Endothelial cell of umbilical vein (primary cell): ENCODE measurements around the gene TNRC6A. TPM values are rescaled to one million over a fixed set of nuclear protein-coding genes. Genes with fewer than 3 reads are reported as not detected.

Experiments
- BruUV-seq: library from RNA; stranded (reverse); fragments of 400-500 nt; replicated peaks from 2 replicates; lab custom pipeline; 2021; lab: Mats Ljungman, UMichigan
- CTCF ChIA-PET: fragments of 300-600, 350-600 bp; sonication (Branson Sonifier 250); formaldehyde crosslinking; loops from one replicate; lab custom pipeline; 2021; ENCODE audit warnings: antibody characterized with exemption, inconsistent platforms; lab: Charles Lee
- POLR2A ChIA-PET: fragments of 300-600, 350-600 bp; sonication (Branson Sonifier 250); formaldehyde crosslinking; loops from one replicate; lab custom pipeline; 2021; ENCODE audit warnings: antibody characterized with exemption, inconsistent platforms; lab: Charles Lee
- DNase-seq: peaks from one replicate; pipeline ENCODE4 v3.0.0-alpha.2; 2011; ENCODE audit warnings: low read depth, low spot score
- FAIRE-seq: peaks from 2 replicates; lab custom pipeline; 2011; peaks lifted over from hg19 to GRCh38; lab: Jason Lieb, UNC
- H2AFZ ChIP-seq: 2 replicates; pipeline ENCODE4 v1.6.0; 2012; ENCODE audit warnings: low read depth, low read length, control low read depth, inconsistent platforms
- H3K27ac ChIP-seq: 2 replicates; pipeline ENCODE4 v1.5.1; 2011; ENCODE audit warnings: low read depth, mild to moderate bottlenecking, control low read depth, low read length, moderate library complexity; ENCODE audit not compliant: insufficient read depth
- H3K27me3 ChIP-seq, 2 experiments: 2 replicates each; pipeline versions ENCODE4 v1.6.0 to v1.6.1; 2011; ENCODE audit warnings: low read length in 2 of 2, mixed read lengths in 1 of 2; ENCODE audit not compliant: control insufficient read depth in 2 of 2, insufficient read depth in 2 of 2
- H3K36me3 ChIP-seq, 2 experiments: 2 replicates in 1 of 2; 3 replicates in 1 of 2; pipeline ENCODE4 v1.5.1; 2011; ENCODE audit warnings: low read length in 2 of 2, mild to moderate bottlenecking in 1 of 2, moderate library complexity in 1 of 2; ENCODE audit not compliant: control insufficient read depth in 2 of 2, insufficient read depth in 2 of 2; ENCODE audit errors: extremely low read depth in 1 of 2
- H3K4me1 ChIP-seq: 3 replicates; pipeline ENCODE4 v1.5.1; 2011; ENCODE audit warnings: mild to moderate bottlenecking, low read length; ENCODE audit not compliant: control insufficient read depth, insufficient read depth; ENCODE audit errors: extremely low read depth
- H3K4me2 ChIP-seq: 2 replicates; pipeline ENCODE4 v1.6.1; 2011; ENCODE audit warnings: low read length, control low read depth, mixed read lengths; ENCODE audit not compliant: insufficient read depth
- H3K4me3 ChIP-seq, 3 experiments: fragments of 200-600 bp in 1 of 3; sonication (generic), shearing (Covaris generic) in 1 of 3; replicated peaks in 1 of 3; 2 replicates each; pipeline ENCODE4 v1.5.1; 2011 to 2016; ENCODE audit warnings: control low read depth in 3 of 3, low read length in 3 of 3, mild to moderate bottlenecking in 2 of 3, inconsistent platforms in 1 of 3, low read depth in 1 of 3, moderate library complexity in 1 of 3; ENCODE audit not compliant: insufficient read depth in 1 of 3
- H3K79me2 ChIP-seq: 2 replicates; pipeline ENCODE4 v1.6.0; 2012; ENCODE audit warnings: low read length, inconsistent platforms; ENCODE audit not compliant: control insufficient read depth, insufficient read depth
- H3K9ac ChIP-seq: replicated peaks from 2 replicates; pipeline ENCODE3; 2011; ENCODE audit warnings: low read length, control low read depth; ENCODE audit not compliant: insufficient read depth; ENCODE audit errors: extremely low read depth
- H3K9me1 ChIP-seq: replicated peaks from 3 replicates; pipeline ENCODE4 v1.6.0; 2011; ENCODE audit warnings: mild to moderate bottlenecking, low read length; ENCODE audit not compliant: control insufficient read depth, insufficient read depth; ENCODE audit errors: extremely low read depth
- H3K9me3 ChIP-seq: replicated peaks from 2 replicates; pipeline ENCODE4 v1.5.1; 2012; ENCODE audit warnings: low read length, inconsistent platforms; ENCODE audit not compliant: control insufficient read depth, insufficient read depth
- H4K20me1 ChIP-seq: replicated peaks from 2 replicates; pipeline ENCODE3; 2011; ENCODE audit warnings: mild to moderate bottlenecking, low read length; ENCODE audit not compliant: control insufficient read depth, insufficient read depth; ENCODE audit errors: extremely low read depth
- EZH2 ChIP-seq: IDR thresholded peaks from 2 replicates; pipeline ENCODE4 v1.6.1; 2012; ENCODE audit warnings: borderline replicate concordance, low read depth, mild to moderate bottlenecking, moderate library complexity, low read length, inconsistent platforms; ENCODE audit not compliant: severe bottlenecking
- FOS ChIP-seq: IDR thresholded peaks from 2 replicates; pipeline ENCODE4 v1.6.1; 2011; ENCODE audit warnings: mild to moderate bottlenecking, low read length, moderate library complexity, borderline replicate concordance; ENCODE audit not compliant: insufficient read depth
- GATA2 ChIP-seq: IDR thresholded peaks from 2 replicates; pipeline ENCODE4 v1.7.0; 2011; ENCODE audit warnings: low read depth, mild to moderate bottlenecking, moderate library complexity, mixed read lengths, low read length; ENCODE audit not compliant: insufficient read length, insufficient read depth
- JUN ChIP-seq: IDR thresholded peaks from 2 replicates; pipeline ENCODE4 v1.6.1; 2011; ENCODE audit warnings: borderline replicate concordance, low read depth; ENCODE audit not compliant: insufficient read length, insufficient read depth
- MYC ChIP-seq: IDR thresholded peaks from one replicate; pipeline ENCODE4 v1.6.1; 2011; ENCODE audit warnings: mild to moderate bottlenecking, low read depth, low read length
- POLR2A ChIP-seq: IDR thresholded peaks from 2 replicates; pipeline ENCODE4 v1.6.1; 2012; ENCODE audit warnings: low read depth, mild to moderate bottlenecking, control low read depth, low read length
- POLR2AphosphoS5 ChIP-seq: IDR thresholded peaks from 2 replicates; pipeline ENCODE4 v1.6.1; 2012; ENCODE audit warnings: low read depth, mild to moderate bottlenecking, control low read depth, low read length, moderate library complexity; ENCODE audit not compliant: insufficient read depth
- dilution Hi-C: fragments of 300-500 bp; cut with MboI; formaldehyde crosslinking; loops from one replicate; pipeline ENCODE4 v1.15.0; 2019; ENCODE audit warnings: low sequenced_read_pairs; ENCODE audit not compliant: extremely low pct_ligation_motif_present
- intact Hi-C: fragments of 100-400 bp; cut with micrococcal nuclease; formaldehyde crosslinking; loops from one replicate; pipeline ENCODE4 v1.10.0; 2022
- polyA plus RNA-seq, 4 experiments: library from polyadenylated mRNA; depleted of rRNA in 3 of 4; stranded (reverse) in 3 of 4; unstranded in 1 of 4; fragments of >200 nt; gene quantifications; 2 replicates each; pipeline versions ENCODE4 v1.2.1 to v1.2.3, GENCODE V29; 2011 to 2012; ENCODE audit warnings: missing spikeins in 1 of 4
- total RNA-seq: library from RNA; stranded (reverse); gene quantifications from 2 replicates; pipeline ENCODE4 v1.2.3, GENCODE V29; 2021
- TF ChIP-seq, protein P1 (sequence below), 2 donors: IDR thresholded peaks; 1 replicate in 1 of 2; 2 replicates in 1 of 2; pipeline ENCODE4 v1.5.1; 2011; ENCODE audit warnings: low read length in 2 of 2, mild to moderate bottlenecking in 2 of 2, moderate library complexity in 2 of 2, control low read depth in 1 of 2, inconsistent platforms in 1 of 2, low read depth in 1 of 2; ENCODE audit not compliant: insufficient read depth in 1 of 2; ENCODE audit errors: extremely low read depth in 1 of 2
- TF ChIP-seq, protein P2 (sequence below): IDR thresholded peaks from 2 replicates; pipeline ENCODE4 v1.6.1; 2011; ENCODE audit not compliant: insufficient read depth, insufficient read length

The TNRC6A gene
- total and polyA plus RNA-seq, 2 donors (not counting 3 experiments of a cell fraction or from before 2014, with no cell fraction given), result 39.3 to 74.5 TPM

DNA sequence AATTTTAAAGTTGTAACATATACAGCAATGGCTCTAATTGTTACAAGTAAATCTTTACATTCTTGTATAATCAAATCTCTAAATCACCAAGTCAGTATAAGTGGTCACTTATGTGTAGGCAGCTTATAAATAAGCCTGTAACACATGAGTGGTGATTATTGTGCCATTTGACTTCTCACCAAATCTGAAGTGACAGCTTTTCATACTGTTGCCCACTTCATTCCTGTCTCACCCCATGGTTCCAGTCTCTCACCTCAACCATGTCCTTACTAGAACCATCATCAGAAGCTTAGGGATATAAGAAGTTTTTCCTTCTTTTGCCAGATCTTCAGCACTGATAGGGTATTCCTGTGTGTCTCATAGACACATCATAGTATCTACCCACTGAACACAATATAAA, 23.5 kb downstream of the TNRC6A start:
- CTCF ChIA-PET, result interaction anchor here (1.3 kb wide), 1 partner anchor 185 kb away, joined by 3 read pairs; no protein-coding TSS in a partner anchor
- peaks cover 24% of the 10 kb centered on the region for H3K4me1 ChIP-seq
- no peaks in the 10 kb centered on the region for H3K27me3 ChIP-seq
- H3K9me3 ChIP-seq, result no peaks in the 10 kb centered on the region
- H3K27ac ChIP-seq, result no peak overlapping the region
- intact Hi-C loops (no loop called here), dilution Hi-C loops (no loop called here)
- POLR2A ChIA-PET, result no interaction called here
- H3K79me2 ChIP-seq, result peaks cover 87% of the 10 kb centered on the region
- FAIRE-seq, result no peak
- no peaks in the 10 kb centered on the region for H3K36me3 ChIP-seq
- H2AFZ ChIP-seq, result no peak overlapping the region
- no peak overlapping the region for H3K4me2 ChIP-seq
- H3K9ac ChIP-seq, result no peak overlapping the region
- peaks cover 20% of the 10 kb centered on the region for H4K20me1 ChIP-seq
- H3K4me3 ChIP-seq, result no peak overlapping the region
- H3K9me1 ChIP-seq, result no peaks in the 10 kb centered on the region
- BruUV-seq, result no TSS peak
- TF ChIP-seq, protein P1, sequence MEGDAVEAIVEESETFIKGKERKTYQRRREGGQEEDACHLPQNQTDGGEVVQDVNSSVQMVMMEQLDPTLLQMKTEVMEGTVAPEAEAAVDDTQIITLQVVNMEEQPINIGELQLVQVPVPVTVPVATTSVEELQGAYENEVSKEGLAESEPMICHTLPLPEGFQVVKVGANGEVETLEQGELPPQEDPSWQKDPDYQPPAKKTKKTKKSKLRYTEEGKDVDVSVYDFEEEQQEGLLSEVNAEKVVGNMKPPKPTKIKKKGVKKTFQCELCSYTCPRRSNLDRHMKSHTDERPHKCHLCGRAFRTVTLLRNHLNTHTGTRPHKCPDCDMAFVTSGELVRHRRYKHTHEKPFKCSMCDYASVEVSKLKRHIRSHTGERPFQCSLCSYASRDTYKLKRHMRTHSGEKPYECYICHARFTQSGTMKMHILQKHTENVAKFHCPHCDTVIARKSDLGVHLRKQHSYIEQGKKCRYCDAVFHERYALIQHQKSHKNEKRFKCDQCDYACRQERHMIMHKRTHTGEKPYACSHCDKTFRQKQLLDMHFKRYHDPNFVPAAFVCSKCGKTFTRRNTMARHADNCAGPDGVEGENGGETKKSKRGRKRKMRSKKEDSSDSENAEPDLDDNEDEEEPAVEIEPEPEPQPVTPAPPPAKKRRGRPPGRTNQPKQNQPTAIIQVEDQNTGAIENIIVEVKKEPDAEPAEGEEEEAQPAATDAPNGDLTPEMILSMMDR (IDR thresholded peaks at IDR 0.05; ENCODE audit: extremely low read depth in 1 of 2, insufficient read depth in 1 of 2, low read depth in 1 of 2, low read length in 2 of 2), result no peak
- TF ChIP-seq, protein P2, sequence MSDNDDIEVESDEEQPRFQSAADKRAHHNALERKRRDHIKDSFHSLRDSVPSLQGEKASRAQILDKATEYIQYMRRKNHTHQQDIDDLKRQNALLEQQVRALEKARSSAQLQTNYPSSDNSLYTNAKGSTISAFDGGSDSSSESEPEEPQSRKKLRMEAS, result no peak
- TF ChIP-seq JUN, result no peak
- no peak for TF ChIP-seq EZH2
- TF ChIP-seq FOS, result no peak
- no peak for TF ChIP-seq POLR2A
- no peak for TF ChIP-seq POLR2AphosphoS5
- no peak for TF ChIP-seq GATA2
- TF ChIP-seq MYC, result no peak
- DNase-seq, result no peak
